Activated CD4-positive, alpha-beta T cell treated with anti-CD3 and anti-CD28 coated beads, Interleukin-2, amount 50 U/mL, for 4 hours (primary cell): ENCODE results near the gene GPR146.

Experiments used
- DNase-seq, 2 experiments: peaks; one replicate each; pipeline ENCODE4 v3.0.0-alpha.2; 2020

The GPR146 gene

DNA sequence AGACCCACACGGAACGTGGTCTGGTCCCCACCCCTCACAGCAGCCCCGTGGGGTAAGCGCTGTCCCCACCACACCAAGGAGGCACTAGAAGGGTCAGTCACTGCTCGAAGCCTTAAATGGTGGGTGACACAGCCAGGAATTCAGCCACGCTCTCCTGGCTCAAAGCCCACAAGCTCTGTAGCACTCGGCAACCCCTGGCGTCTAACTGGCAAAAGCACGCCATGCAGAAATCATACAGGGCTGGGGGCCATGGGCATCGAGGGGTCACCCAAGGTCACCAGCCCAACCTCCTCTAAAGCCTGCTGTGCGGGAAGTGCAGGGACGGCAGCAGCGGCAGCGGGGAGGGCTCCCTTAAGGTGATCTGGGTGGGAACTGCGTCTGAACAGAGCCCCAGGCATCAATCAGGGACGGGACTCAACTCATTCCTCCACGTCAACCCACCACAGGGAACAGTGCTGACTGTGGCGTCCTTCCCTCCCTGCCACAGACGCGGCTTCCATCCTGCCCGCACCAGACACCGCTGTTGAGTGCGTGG, 51.3 kb downstream of the GPR146 start:
- no peak for DNase-seq

DNA sequence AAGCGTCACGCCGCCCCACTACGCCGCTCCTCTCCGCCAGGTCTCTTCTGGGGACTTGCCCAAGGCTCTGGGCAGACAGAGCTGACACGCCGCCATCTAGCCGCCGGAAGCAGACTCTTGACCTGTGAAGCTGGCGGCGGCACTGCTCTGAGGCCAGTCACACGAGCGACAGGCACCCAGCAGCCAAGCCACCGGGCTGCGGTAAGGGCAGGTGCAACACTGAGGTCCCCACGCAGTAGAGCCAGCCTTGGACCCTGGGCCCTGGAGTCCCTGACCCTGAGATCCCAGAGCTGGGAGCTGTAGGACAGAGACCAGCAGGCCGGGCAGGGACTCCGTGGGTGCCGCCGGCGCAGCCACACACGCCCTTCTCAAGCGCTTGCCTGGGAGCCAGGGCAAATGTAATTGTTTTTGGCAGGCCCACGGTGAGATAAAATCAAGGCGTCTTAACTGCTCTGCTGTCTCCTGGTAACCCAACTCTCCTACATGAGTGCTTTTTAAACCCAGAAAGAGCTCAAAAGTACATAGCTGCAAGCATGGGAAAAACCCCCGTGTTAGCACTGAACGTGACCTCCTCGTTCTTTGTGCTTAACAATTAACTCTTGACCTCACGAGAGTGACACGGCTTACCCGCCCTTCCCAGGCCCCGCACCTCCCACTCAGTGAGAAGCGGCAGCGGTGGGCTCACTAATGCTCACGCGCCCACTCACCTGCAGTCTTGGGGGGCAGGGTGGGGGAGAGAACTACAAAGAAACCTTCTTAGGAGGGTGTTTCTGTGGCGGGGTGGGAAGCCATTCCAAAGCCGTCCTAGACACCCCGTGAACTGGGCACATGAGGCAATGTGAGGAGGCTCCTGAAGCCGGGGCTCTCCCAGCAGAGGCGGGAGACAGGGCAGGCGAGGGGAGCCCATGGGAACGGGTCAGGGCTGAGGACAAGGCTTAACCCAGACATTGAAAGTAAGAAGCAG, 52.1 kb downstream of the GPR146 start:
- DNase-seq, result no peak

DNA sequence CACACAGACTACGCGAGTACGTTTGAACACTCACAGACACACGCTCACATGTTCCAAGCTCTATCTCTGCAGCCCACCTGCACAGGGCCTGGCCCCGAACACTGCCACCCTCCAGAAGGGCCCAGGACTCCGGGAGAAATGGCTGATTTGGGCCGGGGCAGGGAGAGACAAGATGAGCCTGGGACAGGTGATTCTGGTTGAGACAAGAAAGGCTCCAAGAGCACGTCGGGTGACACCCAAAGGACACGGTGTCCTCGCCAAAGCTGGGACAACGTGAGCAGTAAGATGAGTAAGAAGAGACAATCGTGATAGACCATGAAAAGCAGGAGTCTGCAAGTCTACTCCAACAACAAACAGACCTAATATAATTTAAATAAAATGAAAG, 52.8 kb downstream of the GPR146 start:
- DNase-seq, result no peak

DNA sequence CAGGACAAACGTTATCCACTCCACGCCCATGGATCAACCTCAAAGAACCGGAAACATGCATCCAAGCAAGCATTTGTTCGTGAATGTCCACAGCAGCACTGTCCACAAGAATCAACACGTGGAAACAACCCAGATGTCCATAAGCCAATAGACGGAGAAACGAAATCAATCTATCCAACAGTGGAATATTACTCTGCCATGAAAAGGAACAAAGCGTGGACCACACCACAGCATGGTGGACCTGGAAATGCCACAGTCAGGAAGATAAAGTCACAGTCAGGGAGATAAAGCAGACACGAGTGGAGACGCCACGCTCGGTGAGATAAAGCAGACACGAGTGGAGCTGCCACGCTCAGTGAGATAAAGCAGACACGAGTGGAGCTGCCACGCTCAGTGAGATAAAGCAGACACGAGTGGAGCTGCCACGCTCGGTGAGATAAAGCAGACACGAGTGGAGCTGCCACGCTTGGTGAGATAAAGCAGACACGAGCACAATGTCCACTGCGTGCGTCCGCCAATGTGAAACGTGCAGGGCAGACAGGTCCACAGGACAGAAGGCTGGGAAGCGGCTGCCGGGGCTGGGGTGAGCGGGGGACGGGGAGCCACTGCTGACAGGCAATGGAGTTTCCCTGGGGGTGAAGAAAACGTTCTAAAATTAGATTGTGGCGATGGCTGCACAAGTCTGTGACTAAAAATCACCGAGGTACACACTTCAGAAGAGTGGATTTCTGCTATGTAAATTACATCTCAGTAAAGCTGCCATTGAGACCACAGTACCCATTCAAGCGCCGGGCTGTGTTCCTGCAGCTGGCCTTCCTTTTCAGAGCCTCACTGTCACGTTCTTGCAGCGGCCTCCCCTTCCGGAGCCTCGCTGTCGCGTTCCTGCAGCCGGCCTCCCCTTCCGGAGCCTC, 54.2 kb downstream of the GPR146 start:
- DNase-seq, result no peak

DNA sequence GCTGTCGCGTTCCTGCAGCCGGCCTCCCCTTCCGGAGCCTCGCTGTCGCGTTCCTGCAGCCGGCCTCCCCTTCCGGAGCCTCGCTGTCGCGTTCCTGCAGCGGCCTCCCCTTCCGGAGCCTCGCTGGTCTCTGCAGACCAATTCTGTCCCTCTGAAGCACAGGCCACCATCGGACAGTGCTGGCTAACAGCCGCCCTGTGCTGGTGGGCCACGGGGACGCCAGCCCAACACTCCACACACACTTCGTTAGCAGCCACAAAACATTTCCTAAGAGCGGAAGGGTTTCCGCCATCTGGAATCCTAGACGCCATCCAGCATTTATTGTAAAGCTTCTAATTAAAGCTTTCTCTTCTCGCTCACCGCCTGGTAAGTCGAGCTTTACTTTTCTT, 54.8 kb downstream of the GPR146 start:
- DNase-seq, result no peak

DNA sequence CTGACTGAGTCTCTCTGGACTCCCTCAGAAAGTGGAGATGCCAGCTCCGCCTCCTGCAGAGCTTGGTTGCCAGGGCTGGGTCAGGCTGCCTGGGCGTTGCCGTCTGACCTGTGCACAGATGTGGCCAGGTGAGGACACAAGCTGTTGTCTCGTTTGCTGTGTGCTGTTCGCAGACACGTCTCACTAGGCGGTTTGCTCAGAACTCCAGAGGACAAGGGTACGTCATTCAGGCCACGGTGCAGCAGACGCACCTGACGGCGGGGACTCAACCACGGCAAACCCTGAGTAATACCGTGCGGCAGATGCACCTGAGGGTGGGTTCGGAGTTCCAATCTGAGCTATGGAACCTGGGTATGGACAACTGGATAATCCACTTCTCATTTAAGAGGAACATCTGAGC, 55.3 kb downstream of the GPR146 start:
- DNase-seq, result no peak

DNA sequence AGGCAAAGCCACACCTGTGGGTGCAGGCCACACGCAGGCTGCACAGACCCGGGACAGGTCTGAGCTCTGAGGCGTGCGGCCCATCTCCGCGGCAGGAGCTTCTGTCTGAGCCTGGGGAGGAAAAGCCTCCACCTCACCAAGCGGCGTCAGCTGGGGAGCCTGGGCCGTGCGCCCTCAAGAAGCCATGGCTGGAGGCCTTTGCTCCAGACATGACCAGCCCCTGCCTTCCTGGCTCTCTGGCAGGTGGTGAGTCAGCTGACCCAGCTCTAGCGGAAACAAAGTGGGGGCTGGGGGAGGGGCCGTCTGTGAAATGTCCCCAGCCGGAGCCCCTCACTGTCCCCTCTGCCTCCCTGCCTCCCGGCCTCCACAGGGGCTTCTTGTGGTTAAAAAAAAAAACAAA, 56.0 kb downstream of the GPR146 start:
- DNase-seq, result no peak

DNA sequence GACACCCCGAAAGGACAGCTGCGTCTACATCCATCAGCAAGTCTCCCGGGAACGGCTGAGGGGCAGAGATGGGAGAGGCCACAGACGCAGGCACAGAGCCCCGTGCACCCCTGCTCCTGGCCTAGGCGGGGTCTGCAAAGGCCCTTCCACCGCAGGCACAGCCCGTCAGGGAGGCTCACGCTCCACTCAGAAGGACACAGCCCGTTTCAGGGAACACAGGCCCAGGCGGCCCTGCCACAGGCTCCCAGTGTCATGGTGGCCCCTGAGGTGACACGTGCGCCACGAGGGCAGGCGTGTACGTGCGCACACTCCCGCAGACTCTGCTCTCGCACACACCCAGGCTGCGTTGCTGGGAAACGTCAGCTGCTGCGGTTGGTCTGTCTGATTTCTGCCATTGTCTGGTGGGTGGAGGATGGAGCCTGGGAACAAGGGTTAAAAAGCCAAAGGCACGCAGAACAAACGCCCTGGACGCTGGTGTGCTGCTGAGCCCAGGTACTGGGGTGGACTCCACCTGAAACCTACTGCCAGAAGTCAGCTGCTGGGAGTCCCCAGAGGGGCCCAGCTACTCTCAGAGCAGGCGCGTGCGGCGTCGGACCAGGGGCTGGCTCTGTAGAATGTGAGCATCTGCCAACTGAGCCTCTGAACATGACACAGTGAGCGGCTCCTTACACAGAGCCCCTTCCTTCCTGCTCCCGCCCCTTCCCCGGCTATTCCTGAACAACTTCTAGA, 56.7 kb downstream of the GPR146 start:
- no peak for DNase-seq

DNA sequence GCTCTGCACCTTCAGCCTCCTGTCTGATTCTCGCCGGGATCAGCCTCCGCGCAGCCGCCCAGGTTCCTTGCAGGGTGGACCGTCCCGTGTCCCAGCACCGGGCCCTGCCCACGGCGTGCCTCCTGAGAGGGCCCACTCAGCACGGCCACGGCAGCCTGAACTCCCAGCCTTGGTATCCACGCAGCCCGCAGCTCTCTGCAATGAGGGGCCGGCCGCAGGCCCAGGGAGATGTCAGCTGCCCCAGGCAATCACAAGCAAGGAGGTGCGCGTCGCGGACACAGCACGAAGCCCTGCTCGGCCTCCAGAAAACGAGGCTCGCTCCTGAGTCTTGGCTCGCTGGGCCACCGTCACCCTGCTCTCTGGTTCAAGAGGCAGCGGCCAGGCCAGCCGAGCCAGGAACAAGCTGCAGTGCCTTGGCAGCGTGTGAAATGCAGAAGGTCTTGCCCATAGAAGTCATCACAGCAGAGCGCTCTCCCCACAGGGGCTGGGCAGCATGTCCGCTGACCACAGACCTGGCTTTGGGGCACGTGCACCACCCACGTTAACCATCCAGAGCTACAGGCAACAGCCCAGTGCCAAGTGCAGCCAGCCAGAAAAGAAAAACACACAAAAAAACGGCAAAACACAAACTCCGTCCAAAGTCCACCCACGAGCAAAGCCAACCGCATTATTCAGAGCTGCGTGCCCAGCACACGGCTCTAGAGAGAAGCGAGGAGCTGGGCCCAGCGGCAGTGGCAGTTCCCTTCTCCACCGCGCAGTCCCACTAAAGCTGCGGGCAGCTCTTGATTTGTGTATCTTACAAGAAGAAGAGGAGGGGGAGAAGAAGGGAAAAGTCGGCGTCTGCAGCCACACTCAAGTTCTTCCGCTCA, 57.5 kb downstream of the GPR146 start:
- no peak for DNase-seq

DNA sequence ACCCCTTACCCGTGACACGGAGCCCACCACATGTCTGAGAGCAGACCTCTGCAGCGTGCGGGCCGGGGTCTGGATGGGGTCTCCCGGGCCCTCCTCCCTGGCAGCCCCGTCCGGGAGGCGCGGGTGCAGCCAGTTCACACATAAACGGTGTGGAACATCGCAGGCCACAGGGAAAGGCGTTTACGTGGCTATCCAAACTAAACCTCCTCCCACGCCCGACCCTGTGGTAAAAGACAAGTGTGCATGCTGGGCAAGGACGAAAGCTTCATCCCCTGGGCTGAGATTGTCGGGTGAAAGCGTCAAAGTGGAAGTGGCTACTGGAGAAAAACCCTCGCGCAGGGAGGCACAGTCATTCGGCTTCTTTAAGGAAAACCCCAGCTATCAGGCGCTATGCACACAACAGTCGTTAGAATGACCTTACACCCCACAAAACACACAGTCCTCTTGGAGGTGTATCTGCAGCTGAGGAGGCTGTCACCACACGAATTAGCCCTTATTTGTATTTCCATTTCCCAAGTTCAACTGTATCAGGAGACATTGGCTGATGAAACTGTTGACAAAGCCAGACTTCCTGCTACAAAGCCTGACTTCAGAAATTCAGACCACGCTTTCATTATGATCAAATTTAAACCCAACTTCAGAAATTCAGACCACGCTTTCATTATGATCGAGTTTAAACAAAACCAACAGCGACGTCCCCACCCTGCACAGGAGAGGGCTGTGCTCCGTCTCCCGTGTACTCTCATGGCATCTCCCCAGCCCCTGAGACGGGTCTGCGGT, 58.9 kb downstream of the GPR146 start:
- DNase-seq, result no peak

DNA sequence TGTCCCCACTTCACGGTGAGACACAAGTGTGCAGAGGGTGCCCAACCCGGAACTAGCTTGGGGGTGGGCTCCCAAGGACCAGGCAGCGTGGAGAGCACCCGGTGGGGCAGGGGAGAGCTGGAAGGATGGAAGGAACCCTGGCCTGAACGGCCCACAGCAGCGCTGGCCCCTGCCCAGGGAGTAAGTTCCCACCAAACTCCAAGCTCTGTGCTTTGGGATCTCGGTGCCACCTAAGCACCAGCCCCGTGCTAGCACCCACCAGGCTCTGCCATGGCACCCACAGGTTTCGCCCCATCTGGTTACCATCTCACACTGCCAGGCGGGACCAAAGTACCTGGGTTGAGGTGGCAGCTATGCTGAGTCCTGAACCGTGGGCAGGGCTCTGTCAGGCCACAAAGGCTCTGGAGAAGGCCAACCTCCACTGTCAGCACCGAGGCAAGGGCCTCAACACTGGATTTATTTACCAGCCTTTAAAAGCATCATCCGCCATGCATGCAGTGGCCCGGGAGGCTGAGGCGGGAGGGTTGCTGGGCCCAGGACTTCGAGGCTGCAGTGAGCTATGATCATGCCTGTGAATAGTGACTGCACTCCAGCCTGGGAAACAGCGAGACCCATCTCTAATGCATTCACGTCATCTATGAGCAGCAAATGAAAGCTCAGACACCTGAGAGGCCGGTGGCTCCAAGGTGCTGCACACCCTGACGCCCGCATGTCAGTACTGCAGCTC, 59.6 kb downstream of the GPR146 start:
- DNase-seq, result no peak

DNA sequence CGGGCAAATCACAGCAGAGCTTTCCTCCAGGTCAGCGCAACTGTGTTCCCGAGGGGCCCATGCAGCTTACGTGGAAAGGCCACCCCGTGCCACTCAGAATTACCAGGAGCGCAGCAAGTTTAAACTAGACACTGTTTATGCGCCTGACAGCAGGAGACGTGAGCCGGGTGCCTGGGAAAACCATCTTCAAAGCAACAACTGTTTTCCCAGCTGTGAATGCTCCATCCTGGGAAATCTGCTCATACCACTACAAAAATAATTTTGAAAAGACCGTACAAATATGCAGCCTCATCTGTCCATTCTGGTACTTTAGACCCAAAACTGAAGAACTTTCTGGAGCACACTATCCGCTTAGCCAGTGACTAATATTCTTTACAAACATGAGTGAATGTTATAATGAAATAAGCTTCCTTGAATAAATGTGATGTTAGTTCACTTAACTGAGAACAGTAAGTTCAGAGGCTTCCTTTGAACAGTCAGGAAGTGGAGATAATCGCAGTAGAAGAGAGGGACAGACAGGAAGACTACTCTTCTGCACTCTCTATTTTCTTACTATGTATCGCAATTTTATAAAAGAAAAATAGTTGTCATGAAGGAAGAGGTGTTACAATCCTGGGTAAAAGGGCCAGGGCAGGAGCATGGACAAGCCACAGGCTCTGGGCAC, 60.3 kb downstream of the GPR146 start:
- no peak for DNase-seq

DNA sequence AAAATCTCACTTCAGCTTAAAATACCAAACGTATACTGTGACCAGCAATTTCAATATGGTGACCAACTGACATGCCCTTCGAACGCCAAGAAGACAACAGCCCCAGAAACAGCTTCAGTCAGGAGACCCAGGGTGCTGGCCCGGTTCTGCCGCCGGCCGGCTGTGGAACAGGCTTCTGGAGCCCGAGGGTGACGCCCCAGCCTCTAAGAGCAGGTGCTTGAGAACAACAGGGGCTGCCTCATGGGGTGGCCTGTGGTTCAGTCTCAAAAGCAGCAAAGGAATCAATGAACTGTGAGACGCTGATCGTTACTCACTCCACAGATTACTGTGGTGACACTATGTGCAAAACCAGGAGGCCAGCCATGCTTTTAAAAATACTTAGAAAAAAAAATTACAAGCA, 60.8 kb downstream of the GPR146 start:
- no peak for DNase-seq

DNA sequence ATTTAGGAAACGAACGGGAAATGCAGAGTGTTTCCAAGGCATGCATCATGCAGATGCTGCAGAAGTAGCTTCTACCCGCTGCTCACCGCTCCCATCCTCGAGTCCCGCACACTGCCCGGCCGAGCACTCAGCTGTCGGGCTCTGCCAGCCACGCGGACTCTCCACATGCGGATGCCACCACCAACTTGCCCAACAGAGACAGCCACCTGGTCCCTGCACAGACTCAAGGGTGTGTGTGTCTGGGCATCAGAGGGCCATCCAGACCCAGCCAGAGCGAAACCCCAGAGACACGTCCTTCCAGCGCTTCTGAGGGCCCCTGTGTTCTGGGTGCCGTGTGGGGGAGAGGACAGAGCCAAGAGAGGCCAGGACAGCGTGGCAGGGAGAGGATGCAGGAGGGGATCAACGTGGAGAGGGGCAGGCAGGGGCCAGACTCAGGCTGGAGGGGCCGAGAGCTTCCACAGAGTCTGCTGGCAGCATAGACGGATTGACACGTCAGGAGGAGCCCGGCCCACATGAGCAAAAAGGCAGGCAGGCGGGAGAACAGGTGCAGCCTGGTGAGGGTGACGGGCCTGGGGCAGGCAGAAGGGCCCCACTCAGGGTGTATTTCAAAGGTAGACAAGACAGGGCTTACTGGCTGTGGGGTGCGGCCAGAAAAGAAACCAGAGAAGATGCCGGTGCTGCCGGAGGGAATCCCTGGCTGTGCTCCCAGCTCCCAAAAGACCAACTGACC, 61.9 kb downstream of the GPR146 start:
- DNase-seq, result no peak

DNA sequence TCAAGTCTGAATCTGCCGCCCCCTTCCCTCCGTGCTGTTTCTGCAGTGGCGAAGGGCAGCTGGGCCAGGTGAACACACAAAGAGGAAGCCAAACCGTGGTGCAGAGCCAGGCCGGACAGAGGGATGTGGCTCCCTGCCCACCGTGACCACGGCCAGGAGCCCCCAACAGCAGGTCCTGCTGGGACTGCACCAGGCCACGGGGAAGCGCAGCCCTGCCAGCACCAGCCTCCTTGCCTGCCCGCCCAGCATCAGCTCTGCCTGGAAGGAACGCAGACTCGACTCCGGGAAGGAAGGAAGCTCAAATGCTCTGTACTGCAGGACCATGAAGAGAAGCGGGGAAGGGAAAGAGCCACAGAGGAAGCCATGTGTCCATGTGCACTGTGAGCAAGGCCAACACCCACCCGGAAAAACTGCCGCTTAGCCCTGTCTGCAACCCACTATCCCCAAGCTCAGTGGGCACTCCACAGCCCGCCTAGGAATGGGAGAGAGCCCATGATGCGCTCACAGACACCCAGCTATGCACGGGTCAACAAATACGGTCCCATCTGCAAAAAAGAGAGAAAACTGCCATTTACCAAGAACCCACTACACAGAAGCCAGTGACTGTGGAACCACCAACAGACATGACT, 62.6 kb downstream of the GPR146 start:
- no peak for DNase-seq

DNA sequence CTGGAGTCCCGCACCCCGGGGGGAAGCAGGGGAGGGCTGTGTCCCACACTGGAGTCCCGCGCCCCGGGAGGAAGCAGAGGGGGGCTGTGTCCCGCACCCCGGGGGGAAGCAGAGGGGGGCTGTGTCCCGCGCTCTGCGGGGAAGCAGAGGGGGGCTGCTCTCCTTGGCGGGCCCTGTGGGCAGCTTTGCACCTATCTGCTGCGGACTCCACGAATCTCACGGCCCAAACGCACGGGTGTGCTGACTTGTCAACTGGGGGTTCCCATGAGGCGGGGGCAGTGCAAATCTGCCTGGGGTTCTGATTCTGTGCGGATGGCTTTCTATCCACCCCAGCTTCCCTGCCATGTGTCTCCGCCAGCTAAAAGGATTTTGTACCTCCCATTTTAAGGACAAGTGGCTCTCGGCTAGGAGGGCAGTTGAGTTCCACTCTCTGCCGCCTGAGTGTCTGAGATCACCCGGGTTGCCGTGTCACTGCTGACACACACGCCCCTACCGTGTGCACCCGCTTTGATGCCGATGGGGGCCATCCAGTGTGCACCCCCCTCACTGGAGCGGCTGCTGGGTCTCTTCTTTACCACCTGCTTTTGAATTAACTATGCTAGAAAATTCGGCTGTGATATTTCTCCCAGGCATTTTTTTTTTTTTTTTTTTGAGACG, 64.0 kb downstream of the GPR146 start:
- DNase-seq, result no peak
